Esophagus muscularis mucosa (tissue), 3 donors: ENCODE results near the gene PKN1.

Source experiments
- POLR2A ChIP-seq: fragments of 450-650 bp; IDR thresholded peaks from one replicate; pipeline ENCODE4 v1.6.1; 2017; ENCODE audit warnings: antibody characterized with exemption, moderate library complexity, mild to moderate bottlenecking, low read depth
- TF ChIP-seq, protein P1 (sequence below), 3 experiments: fragments of 200-600 bp in 2 of 3; fragments of 450-650 bp in 1 of 3; sonication (generic) in 2 of 3; IDR thresholded peaks; one replicate each; pipeline ENCODE4 v1.5.1; 2017 to 2019; ENCODE audit warnings: antibody characterized with exemption in 3 of 3, mild to moderate bottlenecking in 2 of 3, moderate library complexity in 1 of 3

DNA sequence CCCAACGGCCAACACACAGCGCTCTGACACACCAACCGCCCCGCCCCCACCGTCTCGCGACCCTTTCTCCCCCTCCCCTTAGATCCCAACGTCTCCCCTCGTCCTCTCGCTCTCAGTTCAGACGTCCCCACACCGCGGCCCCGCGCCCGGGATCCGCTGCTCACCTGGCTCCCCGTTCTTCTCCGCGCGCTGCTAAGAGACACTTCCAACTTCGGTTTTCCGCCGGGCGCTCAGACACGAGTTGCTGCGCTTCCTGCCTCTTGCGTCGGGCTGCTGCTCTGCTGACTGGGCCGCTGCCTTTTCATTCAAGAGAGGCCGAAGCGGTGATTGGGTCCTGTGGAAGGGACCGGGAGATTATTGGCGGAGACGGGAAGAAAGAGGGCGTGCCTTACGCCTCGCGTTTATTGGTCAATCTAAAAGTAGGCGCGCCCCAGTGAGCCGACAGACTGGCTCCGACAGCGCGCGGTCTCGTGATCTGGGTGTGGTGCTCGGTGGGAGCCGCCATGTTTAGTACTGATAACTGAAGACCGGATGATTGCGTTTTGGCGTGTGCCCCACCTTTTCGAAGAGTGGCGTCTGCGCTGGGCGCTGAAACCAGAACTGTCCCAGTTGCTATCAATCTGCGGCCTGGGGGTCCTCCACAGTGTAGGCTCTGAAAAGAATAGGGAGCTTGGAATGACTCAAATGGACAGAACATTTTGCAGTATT, 13.8 kb upstream of the PKN1 start, which contains the start of gene DDX39A:
- TF ChIP-seq, protein P1, sequence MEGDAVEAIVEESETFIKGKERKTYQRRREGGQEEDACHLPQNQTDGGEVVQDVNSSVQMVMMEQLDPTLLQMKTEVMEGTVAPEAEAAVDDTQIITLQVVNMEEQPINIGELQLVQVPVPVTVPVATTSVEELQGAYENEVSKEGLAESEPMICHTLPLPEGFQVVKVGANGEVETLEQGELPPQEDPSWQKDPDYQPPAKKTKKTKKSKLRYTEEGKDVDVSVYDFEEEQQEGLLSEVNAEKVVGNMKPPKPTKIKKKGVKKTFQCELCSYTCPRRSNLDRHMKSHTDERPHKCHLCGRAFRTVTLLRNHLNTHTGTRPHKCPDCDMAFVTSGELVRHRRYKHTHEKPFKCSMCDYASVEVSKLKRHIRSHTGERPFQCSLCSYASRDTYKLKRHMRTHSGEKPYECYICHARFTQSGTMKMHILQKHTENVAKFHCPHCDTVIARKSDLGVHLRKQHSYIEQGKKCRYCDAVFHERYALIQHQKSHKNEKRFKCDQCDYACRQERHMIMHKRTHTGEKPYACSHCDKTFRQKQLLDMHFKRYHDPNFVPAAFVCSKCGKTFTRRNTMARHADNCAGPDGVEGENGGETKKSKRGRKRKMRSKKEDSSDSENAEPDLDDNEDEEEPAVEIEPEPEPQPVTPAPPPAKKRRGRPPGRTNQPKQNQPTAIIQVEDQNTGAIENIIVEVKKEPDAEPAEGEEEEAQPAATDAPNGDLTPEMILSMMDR (IDR thresholded peaks at IDR 0.05), result peak in 1 of 3 experiments; percentile 22
- peak; percentile 65 for TF ChIP-seq POLR2A
